CD14-positive monocyte (primary cell): Measurements from ENCODE around the gene DNMT3A. TPM values are rescaled to one million over a fixed set of nuclear protein-coding genes. Genes with fewer than 3 reads are reported as not detected.

Experiments used
- DNase-seq, 3 donors: peaks; one replicate each; pipeline ENCODE4 v3.0.0-alpha.2; 2011 to 2022
- H2AFZ ChIP-seq: 2 replicates; pipeline ENCODE4 v1.6.0; 2012; ENCODE audit warnings: mild to moderate bottlenecking, low read depth, low read length, inconsistent platforms; ENCODE audit not compliant: insufficient read depth, poor library complexity, severe bottlenecking
- H3K27ac ChIP-seq, 2 donors: 1 replicate in 1 of 2; 2 replicates in 1 of 2; pipeline ENCODE4 v1.5.1; 2012 to 2013; ENCODE audit warnings: low read length in 2 of 2, control low read depth in 1 of 2, inconsistent platforms in 1 of 2, low read depth in 1 of 2, mild to moderate bottlenecking in 1 of 2
- H3K27me3 ChIP-seq, 2 donors: one replicate each; pipeline versions ENCODE4 v1.6.0 to v1.6.1; 2011 to 2013; ENCODE audit warnings: low read length in 2 of 2; ENCODE audit not compliant: control insufficient read depth in 2 of 2, insufficient read depth in 2 of 2
- H3K36me3 ChIP-seq, 2 donors: replicated peaks in 1 of 2; 1 replicate in 1 of 2; 2 replicates in 1 of 2; pipeline versions ENCODE4 v1.5.1 to v1.6.1; 2012 to 2013; ENCODE audit warnings: low read length in 2 of 2, control low read depth in 1 of 2, inconsistent platforms in 1 of 2, mild to moderate bottlenecking in 1 of 2; ENCODE audit not compliant: insufficient read depth in 2 of 2, control insufficient read depth in 1 of 2
- H3K4me1 ChIP-seq, 2 donors: 1 replicate in 1 of 2; 2 replicates in 1 of 2; pipeline versions ENCODE4 v1.5.1 to v1.6.1; 2012 to 2013; ENCODE audit warnings: low read length in 2 of 2, control low read depth in 1 of 2, inconsistent platforms in 1 of 2, mild to moderate bottlenecking in 1 of 2, moderate library complexity in 1 of 2; ENCODE audit not compliant: insufficient read depth in 2 of 2, control insufficient read depth in 1 of 2
- H3K4me2 ChIP-seq: replicated peaks from 2 replicates; pipeline ENCODE3; 2012; ENCODE audit warnings: low read length, moderate library complexity, mild to moderate bottlenecking; ENCODE audit not compliant: poor library complexity, severe bottlenecking; ENCODE audit errors: extremely low read depth
- H3K4me3 ChIP-seq, 3 experiments: fragments of 200-600 bp in 1 of 3; sonication (generic) in 1 of 3; replicated peaks in 1 of 3; 1 replicate in 2 of 3; 2 replicates in 1 of 3; pipeline ENCODE4 v1.5.1; 2011 to 2013; ENCODE audit warnings: low read length in 3 of 3, mild to moderate bottlenecking in 3 of 3, control low read depth in 2 of 3, low read depth in 2 of 3, inconsistent platforms in 1 of 3, moderate library complexity in 1 of 3
- H3K79me2 ChIP-seq: 2 replicates; pipeline ENCODE4 v1.6.0; 2012; ENCODE audit warnings: mild to moderate bottlenecking, control low read depth, inconsistent platforms, low read length, moderate library complexity; ENCODE audit not compliant: insufficient read depth
- H3K9ac ChIP-seq: 2 replicates; pipeline ENCODE4 v1.6.0; 2017; ENCODE audit warnings: low read length, mild to moderate bottlenecking; ENCODE audit not compliant: insufficient read depth, poor library complexity, severe bottlenecking
- H3K9me3 ChIP-seq, 2 donors: replicated peaks in 1 of 2; 1 replicate in 1 of 2; 2 replicates in 1 of 2; pipeline versions ENCODE4 v1.5.1 to v1.6.1; 2012 to 2013; ENCODE audit warnings: low read length in 2 of 2, control low read depth in 1 of 2; ENCODE audit not compliant: control insufficient read depth in 1 of 2, insufficient read depth in 1 of 2
- H4K20me1 ChIP-seq: 2 replicates; pipeline ENCODE4 v1.6.0; 2012; ENCODE audit warnings: mild to moderate bottlenecking, low read length, control low read depth, moderate library complexity; ENCODE audit not compliant: insufficient read depth
- H3K27ac Mint-ChIP-seq, 7 donors: one replicate each; pipeline ENCODE4 v1.8.0; 2020; ENCODE audit warnings: mild to moderate bottlenecking in 7 of 7, mixed read lengths in 7 of 7, moderate library complexity in 6 of 7, inconsistent platforms in 2 of 7
- H3K27me3 Mint-ChIP-seq, 3 donors: one replicate each; pipeline ENCODE4 v1.8.0; 2021 to 2022; ENCODE audit warnings: low read depth in 3 of 3, mild to moderate bottlenecking in 3 of 3, mixed read lengths in 3 of 3, moderate library complexity in 3 of 3, inconsistent platforms in 1 of 3
- H3K36me3 Mint-ChIP-seq, 2 donors: one replicate each; pipeline ENCODE4 v1.8.0; 2020; ENCODE audit warnings: mixed read lengths in 2 of 2, inconsistent platforms in 1 of 2, mild to moderate bottlenecking in 1 of 2
- H3K4me1 Mint-ChIP-seq: one replicate; pipeline ENCODE4 v1.8.0; 2020; ENCODE audit warnings: mild to moderate bottlenecking, mixed read lengths
- H3K4me3 Mint-ChIP-seq, 2 donors: one replicate each; pipeline ENCODE4 v1.8.0; 2020; ENCODE audit warnings: mild to moderate bottlenecking in 2 of 2, mixed read lengths in 2 of 2, moderate library complexity in 1 of 2
- H3K9me3 Mint-ChIP-seq, 7 donors: one replicate each; pipeline ENCODE4 v1.8.0; 2020 to 2022; ENCODE audit warnings: mixed read lengths in 7 of 7, mild to moderate bottlenecking in 6 of 7, moderate library complexity in 6 of 7, inconsistent platforms in 2 of 7
- CTCF ChIP-seq: fragments of 200-600 bp; IDR thresholded peaks from one replicate; pipeline ENCODE4 v1.8.0; 2022; ENCODE audit warnings: antibody characterized with exemption, mild to moderate bottlenecking
- WGBS: methylation state at CpG from one replicate; pipeline ENCODE4 v1.1.5; 2013; ENCODE audit warnings: missing lambda C conversion rate; ENCODE audit not compliant: insufficient coverage; 5-methylcytosine and 5-hydroxymethylcytosine counted together
- intact Hi-C, 2 donors: fragments of 100-400 bp; cut with micrococcal nuclease; formaldehyde crosslinking; loops; one replicate each; pipeline versions ENCODE4 v1.15.0 to v1.15.1; 2023
- polyA plus RNA-seq, 3 donors: library from polyadenylated mRNA; depleted of rRNA in 1 of 3; unstranded in 2 of 3; stranded (reverse) in 1 of 3; fragments of 300-500 nt in 2 of 3; fragments of >200 nt in 1 of 3; fragmentation: Illumina TruSeq in 2 of 3; gene quantifications; 1 replicate in 2 of 3; 2 replicates in 1 of 3; pipeline ENCODE4 v1.2.3, GENCODE V29; 2012 to 2021

The DNMT3A gene
- polyA plus RNA-seq, 3 donors, result 1.7 to 7.9 (median 2.7) TPM

GRCh38 chr2:25234738-25235137 is 107.0 kb downstream of the DNMT3A start:
- peaks cover 59 to 86% of the 10 kb centered on the region in 2 donors for H3K36me3 ChIP-seq
- no peaks in the 10 kb centered on the region for H4K20me1 ChIP-seq
- TF ChIP-seq CTCF, result no peak
- Mint-ChIP-seq H3K36me3 (peaks cover 59 to 71% of the 10 kb centered on the region in 2 donors), H3K27me3 (no peaks in the 10 kb centered on the region), H3K27ac (no peak overlapping the region), H3K9me3 (no peaks in the 10 kb centered on the region), H3K4me3 (no peak overlapping the region), H3K4me1 (peaks cover 2% of the 10 kb centered on the region)
- H3K4me2 ChIP-seq, result no peak overlapping the region
- H3K79me2 ChIP-seq, result no peaks in the 10 kb centered on the region
- H3K27ac ChIP-seq, result no peak overlapping the region
- intact Hi-C loops, result no loop called here
- no peak overlapping the region for H3K4me3 ChIP-seq
- 86% methylated on average over 2 of the region's 8 CpGs for WGBS
- no peak for DNase-seq
- H2AFZ ChIP-seq, result no peak overlapping the region
- no peaks in the 10 kb centered on the region for H3K9me3 ChIP-seq
- H3K9ac ChIP-seq, result no peak overlapping the region
- H3K27me3 ChIP-seq, result no peaks in the 10 kb centered on the region
- H3K4me1 ChIP-seq, result no peaks in the 10 kb centered on the region

- Histone ChIP-seq H2AFZ (no peak overlapping the region), H3K4me2 (no peak overlapping the region), H4K20me1 (no peaks in the 10 kb centered on the region), H3K4me1 (no peaks in the 10 kb centered on the region), H3K36me3 (peaks cover 52 to 79% of the 10 kb centered on the region in 2 donors), H3K79me2 (no peaks in the 10 kb centered on the region), H3K4me3 (no peak overlapping the region), H3K27me3 (no peaks in the 10 kb centered on the region), H3K27ac (no peak overlapping the region), H3K9me3 (no peaks in the 10 kb centered on the region), H3K9ac (no peak overlapping the region)
- no peak for TF ChIP-seq CTCF
- no peaks in the 10 kb centered on the region for H3K27me3 Mint-ChIP-seq
- no peak for DNase-seq
- no peak overlapping the region for H3K4me3 Mint-ChIP-seq
- WGBS, result 100% methylated on average over 5 of the region's 20 CpGs
- peak overlapping the region in 1 of 7 donors; percentile 4 for H3K27ac Mint-ChIP-seq
- peaks cover 55 to 65% of the 10 kb centered on the region in 2 donors for H3K36me3 Mint-ChIP-seq
- intact Hi-C loops, result no loop called here
- H3K9me3 Mint-ChIP-seq, result no peaks in the 10 kb centered on the region
- H3K4me1 Mint-ChIP-seq, result peaks cover 2% of the 10 kb centered on the region
Measured at GRCh38 chr2:25233916-25234605, 107.7 kb downstream of the DNMT3A start.
